ENCODE results near the gene CLRN3. TPM values are rescaled to one million over a fixed set of nuclear protein-coding genes. Genes with fewer than 3 reads are reported as not detected.
A peak's percentile ranks its signal among the peaks of the same experiment; 100 is the strongest.

The CLRN3 gene
- total RNA-seq, 2 donors from 2014 or later: not detected

DNA sequence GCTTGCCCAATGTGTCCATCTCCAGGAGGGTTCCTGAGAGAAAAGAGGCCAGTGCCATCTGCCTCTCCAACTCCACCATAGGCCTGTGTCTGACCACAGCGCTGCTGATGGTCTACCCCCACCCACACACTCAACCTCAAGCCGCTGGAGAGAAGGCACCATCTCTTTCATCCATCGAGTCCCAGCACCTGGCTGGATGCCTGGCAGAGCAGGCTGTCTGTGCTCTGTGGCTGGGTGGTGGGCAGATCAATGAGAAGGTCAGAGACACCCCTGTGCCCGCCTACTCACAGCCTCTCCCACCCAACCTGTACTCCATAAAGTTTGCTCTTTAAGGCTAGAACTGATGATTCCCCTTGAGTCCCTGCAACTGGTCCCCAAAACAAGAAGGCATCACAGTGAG is 58.0 kb downstream of the CLRN3 start:
- Histone ChIP-seq H3K9ac (ENCODE audit: extremely low read depth, low read length, poor library complexity, severe bottlenecking) (no peak overlapping the region), H3K9me3 (ENCODE audit: control insufficient read depth, low read length) (no peaks in the 10 kb centered on the region), H3K4me1 (ENCODE audit: control insufficient read depth, insufficient read depth, low read length) (no peaks in the 10 kb centered on the region), H3K4me3 (ENCODE audit: low read length) (no peak overlapping the region), H3K27ac (ENCODE audit: low read depth, low read length) (no peak overlapping the region), H3K27me3 (ENCODE audit: control insufficient read depth, insufficient read depth, low read length, poor library complexity, severe bottlenecking) (peaks cover 11% of the 10 kb centered on the region), H3K36me3 (ENCODE audit: control insufficient read depth, insufficient read depth, low read length) (no peaks in the 10 kb centered on the region)
- peaks cover 38% of the 10 kb centered on the region for H3K27me3 Mint-ChIP-seq (ENCODE audit: insufficient read depth)
- H3K9me3 Mint-ChIP-seq: peaks cover 7% of the 10 kb centered on the region
- H3K36me3 Mint-ChIP-seq (ENCODE audit: low read depth): no peaks in the 10 kb centered on the region
- no peak overlapping the region for H3K4me3 Mint-ChIP-seq
- H3K27ac Mint-ChIP-seq: no peak overlapping the region
- no peaks in the 10 kb centered on the region for H3K4me1 Mint-ChIP-seq
- peak; percentile 28 for DNase-seq
- WGBS, 2 experiments (ENCODE audit: insufficient coverage in 1 of 2, insufficient read length in 1 of 2): 86% methylated on average over 4 of the region's 4 CpGs; no CpG with 5 or more reads in 1 of the 2 experiments
- TF ChIP-seq, protein P1, sequence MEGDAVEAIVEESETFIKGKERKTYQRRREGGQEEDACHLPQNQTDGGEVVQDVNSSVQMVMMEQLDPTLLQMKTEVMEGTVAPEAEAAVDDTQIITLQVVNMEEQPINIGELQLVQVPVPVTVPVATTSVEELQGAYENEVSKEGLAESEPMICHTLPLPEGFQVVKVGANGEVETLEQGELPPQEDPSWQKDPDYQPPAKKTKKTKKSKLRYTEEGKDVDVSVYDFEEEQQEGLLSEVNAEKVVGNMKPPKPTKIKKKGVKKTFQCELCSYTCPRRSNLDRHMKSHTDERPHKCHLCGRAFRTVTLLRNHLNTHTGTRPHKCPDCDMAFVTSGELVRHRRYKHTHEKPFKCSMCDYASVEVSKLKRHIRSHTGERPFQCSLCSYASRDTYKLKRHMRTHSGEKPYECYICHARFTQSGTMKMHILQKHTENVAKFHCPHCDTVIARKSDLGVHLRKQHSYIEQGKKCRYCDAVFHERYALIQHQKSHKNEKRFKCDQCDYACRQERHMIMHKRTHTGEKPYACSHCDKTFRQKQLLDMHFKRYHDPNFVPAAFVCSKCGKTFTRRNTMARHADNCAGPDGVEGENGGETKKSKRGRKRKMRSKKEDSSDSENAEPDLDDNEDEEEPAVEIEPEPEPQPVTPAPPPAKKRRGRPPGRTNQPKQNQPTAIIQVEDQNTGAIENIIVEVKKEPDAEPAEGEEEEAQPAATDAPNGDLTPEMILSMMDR (conservative IDR thresholded peaks at IDR 0.05): no peak

DNA sequence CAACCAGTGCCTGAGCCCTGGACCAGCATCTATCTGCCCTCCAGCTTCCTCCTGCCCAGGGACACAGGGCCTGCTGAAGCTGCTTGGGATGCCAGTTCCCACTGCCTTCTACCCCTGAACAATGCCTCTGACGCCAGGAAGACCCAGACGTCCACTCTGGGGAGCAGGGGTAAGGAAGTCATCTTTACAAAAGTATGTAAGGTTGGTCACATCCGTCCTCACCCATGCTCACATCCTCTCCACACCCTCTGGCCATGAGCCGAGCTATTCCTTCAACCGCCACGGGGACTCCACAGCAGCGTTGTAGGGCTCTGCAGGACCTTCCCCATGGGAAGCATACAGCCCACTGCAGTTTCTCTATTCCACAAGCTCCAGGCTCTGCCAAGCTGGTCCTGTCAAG is 58.5 kb downstream of the CLRN3 start:
- peak; percentile 28 for DNase-seq
- 86 to 90% methylated on average over 2 to 6 of the region's 7 CpGs for WGBS, 2 experiments (ENCODE audit: insufficient coverage in 1 of 2, insufficient read length in 1 of 2)
- no peaks in the 10 kb centered on the region for H3K4me1 ChIP-seq (ENCODE audit: control insufficient read depth, insufficient read depth, low read length)
- H3K4me3 Mint-ChIP-seq: no peak overlapping the region
- no peaks in the 10 kb centered on the region for H3K36me3 ChIP-seq (ENCODE audit: control insufficient read depth, insufficient read depth, low read length)
- H3K27ac Mint-ChIP-seq: no peak overlapping the region
- no peaks in the 10 kb centered on the region for H3K4me1 Mint-ChIP-seq
- TF ChIP-seq, protein P1 (conservative IDR thresholded peaks at IDR 0.05): no peak
- peaks cover 7% of the 10 kb centered on the region for H3K9me3 Mint-ChIP-seq
- no peak overlapping the region for H3K4me3 ChIP-seq (ENCODE audit: low read length)
- H3K9me3 ChIP-seq (ENCODE audit: control insufficient read depth, low read length): no peaks in the 10 kb centered on the region
- no peak overlapping the region for H3K27ac ChIP-seq (ENCODE audit: low read depth, low read length)
- H3K27me3 ChIP-seq (ENCODE audit: control insufficient read depth, insufficient read depth, low read length, poor library complexity, severe bottlenecking): peaks cover 11% of the 10 kb centered on the region
- no peaks in the 10 kb centered on the region for H3K36me3 Mint-ChIP-seq (ENCODE audit: low read depth)
- peaks cover 38% of the 10 kb centered on the region for H3K27me3 Mint-ChIP-seq (ENCODE audit: insufficient read depth)
- no peak overlapping the region for H3K9ac ChIP-seq (ENCODE audit: extremely low read depth, low read length, poor library complexity, severe bottlenecking)

DNA sequence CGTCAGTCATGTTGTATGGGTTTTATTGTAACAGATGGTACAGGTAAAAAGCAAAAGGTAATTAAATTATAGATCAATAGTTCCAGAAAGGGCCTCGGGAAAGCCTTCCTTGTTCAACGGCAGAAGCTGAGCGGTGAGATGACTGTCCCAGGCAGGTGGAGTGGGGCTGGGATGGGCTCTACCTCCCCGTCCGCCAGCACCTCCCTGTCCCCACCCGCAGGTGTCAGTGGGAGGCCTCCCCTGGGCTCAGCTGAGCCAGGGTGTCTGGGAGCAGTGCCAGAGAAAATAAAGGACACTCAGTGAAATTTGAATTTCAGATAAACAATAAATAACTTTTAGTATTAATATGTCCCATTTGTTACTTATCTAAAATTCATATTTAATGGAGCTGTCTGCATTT is 58.9 kb downstream of the CLRN3 start:
- Mint-ChIP-seq H3K27ac (no peak overlapping the region), H3K36me3 (ENCODE audit: low read depth) (no peaks in the 10 kb centered on the region), H3K9me3 (peaks cover 7% of the 10 kb centered on the region), H3K4me1 (no peaks in the 10 kb centered on the region), H3K4me3 (no peak overlapping the region), H3K27me3 (ENCODE audit: insufficient read depth) (peaks cover 38% of the 10 kb centered on the region)
- Histone ChIP-seq H3K9ac (ENCODE audit: extremely low read depth, low read length, poor library complexity, severe bottlenecking) (no peak overlapping the region), H3K36me3 (ENCODE audit: control insufficient read depth, insufficient read depth, low read length) (no peaks in the 10 kb centered on the region), H3K4me1 (ENCODE audit: control insufficient read depth, insufficient read depth, low read length) (no peaks in the 10 kb centered on the region), H3K4me3 (ENCODE audit: low read length) (no peak overlapping the region), H3K27ac (ENCODE audit: low read depth, low read length) (no peak overlapping the region), H3K9me3 (ENCODE audit: control insufficient read depth, low read length) (no peaks in the 10 kb centered on the region), H3K27me3 (ENCODE audit: control insufficient read depth, insufficient read depth, low read length, poor library complexity, severe bottlenecking) (peaks cover 11% of the 10 kb centered on the region)
- DNase-seq: peak; percentile 24
- WGBS, 2 experiments (ENCODE audit: insufficient coverage in 1 of 2, insufficient read length in 1 of 2): 83 to 93% methylated on average over 1 to 7 of the region's 7 CpGs
- TF ChIP-seq, protein P1 (conservative IDR thresholded peaks at IDR 0.05): no peak
